Upper lobe of left lung (tissue), 6 donors: ENCODE data around the gene ARHGEF38. TPM values are rescaled to one million over a fixed set of nuclear protein-coding genes. Genes with fewer than 3 reads are reported as not detected.

Experiments used
- ATAC-seq, 2 donors: fragments of 200-7000 bp; cut with Tn5 transposase; one replicate each; pipeline ENCODE4 v1.9.1; 2022; ENCODE audit warnings: mild to moderate bottlenecking in 2 of 2, moderate library complexity in 2 of 2; ENCODE audit not compliant: low FRiP score in 2 of 2
- DNase-seq, 2 donors: peaks; one replicate each; pipeline ENCODE4 v3.0.0-alpha.2; 2019 to 2020
- H3K27ac ChIP-seq, 4 donors: fragments of 200-600 bp; sonication (generic); one replicate each; pipeline ENCODE4 v1.5.1; 2016 to 2019
- H3K27me3 ChIP-seq, 4 donors: fragments of 200-600 bp; sonication (generic); one replicate each; pipeline ENCODE4 v1.5.1; 2017 to 2019
- H3K36me3 ChIP-seq, 4 donors: fragments of 200-600 bp; sonication (generic); one replicate each; pipeline ENCODE4 v1.5.1; 2016 to 2019
- H3K4me1 ChIP-seq, 4 donors: fragments of 200-600 bp; sonication (generic); one replicate each; pipeline ENCODE4 v1.5.1; 2018 to 2019
- H3K4me3 ChIP-seq, 4 donors: fragments of 200-600 bp; sonication (generic); one replicate each; pipeline ENCODE4 v1.5.1; 2017 to 2019; ENCODE audit warnings: mild to moderate bottlenecking in 2 of 4, moderate library complexity in 1 of 4
- H3K9me3 ChIP-seq, 4 donors: fragments of 200-600 bp; sonication (generic); one replicate each; pipeline ENCODE4 v1.5.1; 2018 to 2019
- EP300 ChIP-seq, 4 donors: sonication (generic); formaldehyde crosslinking; IDR thresholded peaks; one replicate each; pipeline ENCODE4 v1.5.1; 2017; ENCODE audit warnings: antibody characterized with exemption in 4 of 4, control low read depth in 2 of 4
- POLR2A ChIP-seq, 4 donors: fragments of 450-650 bp; IDR thresholded peaks; one replicate each; pipeline ENCODE4 v1.5.1; 2016 to 2017; ENCODE audit warnings: antibody characterized with exemption in 4 of 4, mild to moderate bottlenecking in 2 of 4
- POLR2AphosphoS5 ChIP-seq, 2 donors: sonication (generic); formaldehyde crosslinking; IDR thresholded peaks; one replicate each; pipeline ENCODE4 v1.5.1; 2017; ENCODE audit warnings: antibody characterized with exemption in 2 of 2
- WGBS, 2 donors: methylation state at CpG; one replicate each; pipeline ENCODE4 v1.1.5; 2017 to 2018; 5-methylcytosine and 5-hydroxymethylcytosine counted together
- total RNA-seq, 6 donors: library from RNA; depleted of rRNA in 4 of 6; stranded (reverse); fragments of >200 nt in 4 of 6; gene quantifications; one replicate each; pipeline versions ENCODE4 v1.1.0 to v1.2.1, GENCODE V29; 2016 to 2021
- TF ChIP-seq, protein P1 (sequence below), 6 experiments: fragments of 450-650 bp in 4 of 6; fragments of 200-600 bp in 2 of 6; sonication (generic) in 2 of 6; IDR thresholded peaks; one replicate each; pipeline ENCODE4 v1.5.1; 2016 to 2019; ENCODE audit warnings: antibody characterized with exemption in 6 of 6
- donor health status: DM: no; HTN: no; CAD: no; lungs with moderate emphysema.
- donor health status: DM: no; HTN: yes; CAD: no; lungs with severe emphysema.

Gene ARHGEF38
- 10 to 100 TPM in 5 of 6 donors, 1 to 10 TPM in 1; 5.9 to 35.4 (median 19.6) TPM for total RNA-seq

- peak; percentile 78 to 95 for ATAC-seq
- Histone ChIP-seq H3K27me3 (no peaks in the 10 kb centered on the region), H3K27ac (peak within 1 kb of the TSS; percentile 37 to 86 (median 78)), H3K36me3 (no peaks in the 10 kb centered on the region), H3K9me3 (no peaks in the 10 kb centered on the region), H3K4me3 (peak within 1 kb of the TSS in 3 of 4 donors; percentile 31 to 39 (median 38)), H3K4me1 (peaks cover 0 to 5% (median 0%) of the 10 kb centered on the region in 4 donors)
- whole genome bisulfite sequencing, 2 donors = 34 to 43% methylated on average over 11 of the region's 11 CpGs
- TF ChIP-seq, protein P1, sequence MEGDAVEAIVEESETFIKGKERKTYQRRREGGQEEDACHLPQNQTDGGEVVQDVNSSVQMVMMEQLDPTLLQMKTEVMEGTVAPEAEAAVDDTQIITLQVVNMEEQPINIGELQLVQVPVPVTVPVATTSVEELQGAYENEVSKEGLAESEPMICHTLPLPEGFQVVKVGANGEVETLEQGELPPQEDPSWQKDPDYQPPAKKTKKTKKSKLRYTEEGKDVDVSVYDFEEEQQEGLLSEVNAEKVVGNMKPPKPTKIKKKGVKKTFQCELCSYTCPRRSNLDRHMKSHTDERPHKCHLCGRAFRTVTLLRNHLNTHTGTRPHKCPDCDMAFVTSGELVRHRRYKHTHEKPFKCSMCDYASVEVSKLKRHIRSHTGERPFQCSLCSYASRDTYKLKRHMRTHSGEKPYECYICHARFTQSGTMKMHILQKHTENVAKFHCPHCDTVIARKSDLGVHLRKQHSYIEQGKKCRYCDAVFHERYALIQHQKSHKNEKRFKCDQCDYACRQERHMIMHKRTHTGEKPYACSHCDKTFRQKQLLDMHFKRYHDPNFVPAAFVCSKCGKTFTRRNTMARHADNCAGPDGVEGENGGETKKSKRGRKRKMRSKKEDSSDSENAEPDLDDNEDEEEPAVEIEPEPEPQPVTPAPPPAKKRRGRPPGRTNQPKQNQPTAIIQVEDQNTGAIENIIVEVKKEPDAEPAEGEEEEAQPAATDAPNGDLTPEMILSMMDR (IDR thresholded peaks at IDR 0.05) = no peak
- peak in 2 of 4 donors; percentile 43 to 90 for TF ChIP-seq POLR2A (IDR thresholded peaks at IDR 0.05)
- TF ChIP-seq POLR2AphosphoS5 (IDR thresholded peaks at IDR 0.05) = peak; percentile 4 to 76
- no peak for TF ChIP-seq EP300 (IDR thresholded peaks at IDR 0.05)
- peak in 1 of 2 donors; percentile 80 for DNase-seq
These were observed at the start of gene ARHGEF38 for GRCh38 chr4:105551965-105552746. TSS of gene ARHGEF38 (plus strand) at chr4:105552620. CDS start at chr4:105552766, 146 bp downstream.

- no peak overlapping the region for H3K27ac ChIP-seq
- no peaks in the 10 kb centered on the region for H3K9me3 ChIP-seq
- TF ChIP-seq EP300 (IDR thresholded peaks at IDR 0.05) (no peak), POLR2A (IDR thresholded peaks at IDR 0.05) (no peak)
- no peaks in the 10 kb centered on the region for H3K27me3 ChIP-seq
- 58 to 74% methylated on average over 2 of the region's 2 CpGs for WGBS, 2 donors
- ATAC-seq (no peak), DNase-seq (no peak)
- H3K36me3 ChIP-seq = no peaks in the 10 kb centered on the region
- H3K4me1 ChIP-seq = no peaks in the 10 kb centered on the region
- no peak overlapping the region for H3K4me3 ChIP-seq
These were observed 48.9 kb upstream of the ARHGEF38 start for GRCh38 chr4:105503484-105503883.

GRCh38 chr4:105504744-105505143, 47.7 kb upstream of the ARHGEF38 start:
- WGBS, 2 donors = 41 to 57% methylated on average over 2 of the region's 2 CpGs
- DNase-seq = no peak
- no peak for TF ChIP-seq POLR2A (IDR thresholded peaks at IDR 0.05)
- no peak for TF ChIP-seq EP300 (IDR thresholded peaks at IDR 0.05)
- TF ChIP-seq POLR2AphosphoS5 (IDR thresholded peaks at IDR 0.05) = no peak
- TF ChIP-seq, protein P1 (IDR thresholded peaks at IDR 0.05) = no peak
- no peak for ATAC-seq
- Histone ChIP-seq H3K4me3 (no peak overlapping the region), H3K27ac (no peak overlapping the region), H3K36me3 (no peaks in the 10 kb centered on the region), H3K27me3 (no peaks in the 10 kb centered on the region), H3K9me3 (no peaks in the 10 kb centered on the region), H3K4me1 (no peaks in the 10 kb centered on the region)

DNA sequence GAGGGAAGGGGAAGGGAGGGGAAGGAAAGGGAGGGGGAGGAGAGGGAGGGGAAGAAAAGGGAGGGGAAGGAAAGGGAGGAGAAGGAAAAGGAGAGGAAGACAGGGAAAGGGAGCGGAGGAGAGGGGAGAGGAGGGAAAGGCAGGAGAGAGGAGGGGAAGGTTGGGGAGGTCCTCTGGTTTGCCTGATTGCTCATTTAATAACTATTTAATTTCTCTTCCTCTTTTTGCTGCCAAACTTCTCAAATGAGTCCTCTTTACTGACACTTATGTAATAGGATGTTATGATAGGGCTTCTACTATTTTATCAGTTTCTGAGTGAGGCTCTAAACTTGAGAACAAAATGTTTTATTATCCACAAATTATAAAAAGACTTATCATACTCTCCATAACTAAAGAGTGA, 43.1 kb upstream of the ARHGEF38 start:
- TF ChIP-seq POLR2AphosphoS5 (IDR thresholded peaks at IDR 0.05) (no peak), EP300 (IDR thresholded peaks at IDR 0.05) (no peak), POLR2A (IDR thresholded peaks at IDR 0.05) (no peak)
- TF ChIP-seq, protein P1 (IDR thresholded peaks at IDR 0.05) = no peak
- Histone ChIP-seq H3K36me3 (no peaks in the 10 kb centered on the region), H3K27ac (no peak overlapping the region), H3K4me1 (no peaks in the 10 kb centered on the region), H3K9me3 (no peaks in the 10 kb centered on the region), H3K4me3 (no peak overlapping the region), H3K27me3 (no peaks in the 10 kb centered on the region)
- WGBS, 2 donors = 57 to 62% methylated on average over 1 of the region's 1 CpG
- DNase-seq (no peak), ATAC-seq (no peak)

GRCh38 chr4:105509714-105510113, 42.7 kb upstream of the ARHGEF38 start:
- Histone ChIP-seq H3K27ac (no peak overlapping the region), H3K9me3 (no peaks in the 10 kb centered on the region), H3K36me3 (no peaks in the 10 kb centered on the region), H3K27me3 (no peaks in the 10 kb centered on the region), H3K4me1 (no peaks in the 10 kb centered on the region), H3K4me3 (no peak overlapping the region)
- ATAC-seq = no peak
- DNase-seq = no peak
- WGBS, 2 donors = 27 to 44% methylated on average over 1 of the region's 1 CpG
- TF ChIP-seq EP300 (IDR thresholded peaks at IDR 0.05) (no peak), POLR2A (IDR thresholded peaks at IDR 0.05) (no peak), POLR2AphosphoS5 (IDR thresholded peaks at IDR 0.05) (no peak)
- TF ChIP-seq, protein P1 (IDR thresholded peaks at IDR 0.05) = no peak
